Measurements from ENCODE around the gene G6PD.
A peak's percentile ranks its signal among the peaks of the same experiment; 100 is the strongest.

G6PD gene

DNA sequence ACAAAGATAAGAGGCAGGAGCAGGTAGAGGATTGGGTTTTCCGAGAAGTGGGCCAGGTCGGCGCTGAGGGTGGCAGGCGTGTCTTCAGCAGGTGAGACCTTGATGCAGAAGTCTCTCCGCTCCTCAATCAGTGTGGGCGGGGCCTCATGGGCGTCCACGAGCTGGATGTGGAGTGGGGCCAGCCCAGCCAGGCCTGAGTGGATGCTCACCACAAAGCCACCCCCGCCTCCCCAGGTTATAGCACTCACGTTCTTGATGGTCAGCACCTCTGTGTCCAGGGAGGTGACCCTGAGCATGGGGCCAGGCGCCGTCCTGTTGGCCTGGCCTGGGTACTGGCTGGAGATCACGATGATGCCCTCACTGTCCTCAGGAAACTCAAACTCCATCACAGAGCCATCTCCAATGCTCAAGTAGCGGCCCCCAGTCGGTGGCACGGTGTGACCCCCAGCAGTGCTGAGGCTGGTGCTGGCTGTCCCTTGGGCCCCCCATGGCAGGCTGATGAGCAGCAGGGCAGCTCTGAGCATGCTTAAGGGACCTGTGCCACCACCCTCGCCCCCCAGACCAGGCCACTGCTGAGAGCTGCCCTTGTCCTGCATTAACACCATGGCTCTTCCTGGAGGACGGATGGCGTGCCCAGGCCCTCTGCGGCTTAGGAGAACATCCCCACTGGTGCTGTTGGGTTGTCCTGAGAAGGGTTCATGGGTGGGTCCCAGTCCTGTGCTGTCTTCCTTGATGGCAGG lies 58.1 kb downstream of the G6PD start:
- no peak for DNase-seq (ENCODE audit: low read depth in 1 of 2, low spot score in 1 of 2)

DNA sequence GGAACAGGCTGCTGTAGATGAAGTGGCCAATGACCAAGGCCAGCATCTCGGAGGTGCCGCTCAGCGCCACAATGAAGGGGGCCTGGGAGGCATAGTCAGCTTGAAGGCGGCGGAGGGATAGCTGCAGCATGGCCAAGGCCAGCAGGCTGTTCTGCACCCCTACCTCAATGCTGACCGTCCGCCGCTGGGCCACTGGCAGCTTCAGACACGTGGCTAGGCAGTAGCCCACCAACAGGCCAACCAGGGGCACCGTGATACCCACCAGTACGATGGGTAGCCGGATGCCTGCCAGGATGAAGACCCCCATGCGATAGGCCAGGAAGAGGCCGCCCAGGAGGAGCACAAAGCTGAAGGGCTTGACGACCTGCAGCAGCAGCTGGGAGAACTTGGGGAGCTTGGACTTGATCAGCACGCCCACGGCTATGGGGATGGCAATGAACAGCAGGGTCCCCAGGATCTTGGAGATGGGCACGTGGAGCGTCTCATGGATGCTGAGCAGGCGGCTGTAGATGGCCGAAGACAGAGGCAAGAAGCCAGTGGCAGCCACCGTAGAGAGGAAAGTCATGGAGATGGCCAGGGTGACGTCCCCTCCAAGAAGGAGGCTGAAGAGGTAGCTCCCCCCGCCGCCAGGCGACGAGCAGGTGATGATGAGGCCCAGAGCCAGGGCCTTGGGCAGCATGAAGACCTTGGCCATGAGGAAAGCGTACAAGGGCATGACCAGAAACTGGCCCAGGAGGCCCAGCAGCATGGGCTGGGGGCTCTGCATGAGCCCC lies 58.9 kb downstream of the G6PD start:
- no peak for DNase-seq (ENCODE audit: low read depth in 1 of 2, low spot score in 1 of 2)

- DNase-seq (ENCODE audit: low read depth in 1 of 2, low spot score in 1 of 2): peak in 1 of 2 donors; percentile 43
Measured at GRCh38 chrX:154486396-154487207, 60.0 kb downstream of the G6PD start, which contains the start of gene UBL4A. UBL4A (minus strand) TSS chrX:154486615; CDS start chrX:154486584, 31 bp downstream.

DNA sequence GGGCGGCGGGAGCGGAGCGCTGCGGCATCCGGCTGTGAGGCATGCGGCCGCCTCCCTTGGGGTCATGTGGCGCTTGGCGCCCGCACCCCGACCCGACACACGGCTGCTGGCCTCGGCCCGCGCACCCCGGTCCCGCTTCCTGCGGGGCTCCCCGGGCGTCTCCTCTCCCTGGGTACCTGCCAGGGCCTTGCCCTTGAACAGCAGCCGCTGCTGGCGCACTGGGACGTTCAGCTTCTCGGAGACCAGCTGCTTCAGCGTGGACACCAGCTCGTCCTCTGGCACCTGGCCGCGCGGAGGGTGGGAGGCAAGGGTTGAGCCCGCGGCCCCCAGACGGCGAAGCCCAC lies 60.6 kb downstream of the G6PD start:
- DNase-seq (ENCODE audit: low read depth in 1 of 2, low spot score in 1 of 2): no peak

DNA sequence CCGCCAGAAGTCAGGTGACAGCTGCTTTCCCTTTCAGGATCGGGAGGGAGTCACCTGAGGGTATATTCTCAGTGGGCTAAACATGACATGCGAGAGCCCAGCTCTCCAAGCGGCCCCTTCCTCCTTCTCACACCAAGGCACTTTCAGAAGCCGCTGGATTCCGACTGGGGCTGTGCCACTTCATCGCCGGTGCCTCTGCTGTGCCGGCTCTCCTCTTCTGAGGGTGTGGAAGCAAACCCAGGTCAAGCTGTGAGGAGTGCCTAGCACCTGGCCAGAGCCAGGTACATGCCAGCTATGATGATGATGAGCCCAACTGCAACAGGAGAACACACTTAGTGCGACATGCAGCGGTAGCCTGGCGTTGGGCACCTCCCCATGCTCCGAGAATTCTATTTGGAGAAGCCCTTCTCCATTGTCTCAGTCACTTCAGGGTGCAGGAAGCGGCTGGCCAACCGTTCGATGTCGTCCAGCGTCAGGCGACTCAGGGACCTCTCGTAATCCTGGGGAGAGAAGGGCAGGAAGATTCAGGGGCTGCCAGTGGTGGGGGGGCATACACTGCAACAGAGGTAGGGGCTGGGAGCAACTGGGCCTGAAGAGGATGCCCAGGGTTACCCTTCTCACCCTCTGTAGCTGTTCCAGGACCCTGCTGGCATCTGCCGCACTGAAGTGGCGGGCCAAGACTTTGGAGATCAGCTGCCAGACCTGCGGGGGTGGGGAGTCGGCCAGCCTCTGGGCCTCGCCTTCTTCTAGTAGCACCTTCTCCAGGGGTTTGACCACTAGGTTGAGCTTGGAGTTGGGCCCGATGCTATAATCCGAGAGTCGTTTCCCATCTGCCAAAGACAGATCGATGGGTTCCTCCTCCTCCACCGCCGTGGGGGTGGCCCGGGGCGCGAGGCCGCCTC lies 61.2 kb downstream of the G6PD start:
- no peak for DNase-seq (ENCODE audit: low read depth in 1 of 2, low spot score in 1 of 2)

DNA sequence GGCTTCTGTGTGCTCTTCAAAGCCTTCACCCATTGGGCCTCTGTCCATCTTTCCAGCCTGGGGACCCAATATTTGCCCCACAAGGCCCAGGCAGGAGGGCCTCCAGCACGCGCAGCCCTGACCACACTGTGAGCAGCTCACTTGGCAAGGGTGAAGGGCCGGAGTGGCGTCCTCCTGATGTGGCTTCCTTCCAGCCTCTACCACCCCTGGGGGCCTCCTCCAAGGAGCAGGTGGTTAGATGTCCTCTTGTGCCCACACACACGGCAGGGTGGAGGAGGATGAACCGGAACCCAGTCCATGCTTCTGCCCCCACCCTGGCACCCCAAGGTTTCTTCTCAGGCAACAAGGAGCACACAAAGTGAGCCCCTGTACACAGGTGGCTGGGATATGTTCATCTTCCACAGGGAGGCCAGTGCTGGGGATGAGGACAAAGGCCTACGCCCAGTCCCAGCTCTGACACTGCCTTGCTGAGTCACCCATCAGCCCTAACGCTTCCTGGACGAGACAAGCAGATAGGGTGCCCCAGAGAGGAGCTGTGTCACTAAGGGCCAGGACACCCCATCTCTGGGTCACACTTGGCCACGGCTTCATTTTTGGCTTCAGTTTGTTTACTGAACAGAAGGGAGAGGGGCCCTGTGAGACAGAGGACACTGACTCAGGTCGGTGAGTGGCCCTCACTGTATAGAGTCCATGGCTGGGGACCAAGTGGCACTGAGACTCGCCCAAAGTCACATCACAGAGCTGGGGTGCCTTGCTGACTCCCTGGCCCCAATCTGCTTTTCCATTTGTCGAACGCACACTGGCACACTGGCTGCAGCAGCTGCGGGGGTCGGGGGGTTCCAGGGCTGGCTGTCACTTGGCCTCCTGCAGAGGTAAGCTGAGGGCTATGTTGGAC lies 62.1 kb downstream of the G6PD start:
- no peak for DNase-seq (ENCODE audit: low read depth in 1 of 2, low spot score in 1 of 2)

DNA sequence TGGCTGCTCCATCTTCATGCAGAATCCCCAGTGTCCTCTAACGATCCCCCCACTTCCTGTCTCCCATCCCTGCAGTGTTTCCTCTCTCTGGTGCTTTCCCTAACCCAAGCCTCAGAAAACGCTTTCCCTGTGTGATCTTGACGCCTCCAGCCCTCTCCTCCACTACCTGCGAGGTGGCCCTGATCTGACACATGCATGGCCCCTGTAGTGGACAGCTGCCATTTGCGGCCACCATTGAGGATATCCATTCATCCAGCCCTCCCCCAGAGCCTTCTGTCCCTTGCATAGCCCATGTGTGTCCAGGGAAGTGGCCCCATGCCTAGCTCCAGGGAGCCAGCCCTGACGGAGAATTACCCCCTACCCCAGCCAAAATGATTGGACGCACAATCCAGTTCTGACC lies 63.3 kb downstream of the G6PD start:
- DNase-seq (ENCODE audit: low read depth in 1 of 2, low spot score in 1 of 2): no peak

DNA sequence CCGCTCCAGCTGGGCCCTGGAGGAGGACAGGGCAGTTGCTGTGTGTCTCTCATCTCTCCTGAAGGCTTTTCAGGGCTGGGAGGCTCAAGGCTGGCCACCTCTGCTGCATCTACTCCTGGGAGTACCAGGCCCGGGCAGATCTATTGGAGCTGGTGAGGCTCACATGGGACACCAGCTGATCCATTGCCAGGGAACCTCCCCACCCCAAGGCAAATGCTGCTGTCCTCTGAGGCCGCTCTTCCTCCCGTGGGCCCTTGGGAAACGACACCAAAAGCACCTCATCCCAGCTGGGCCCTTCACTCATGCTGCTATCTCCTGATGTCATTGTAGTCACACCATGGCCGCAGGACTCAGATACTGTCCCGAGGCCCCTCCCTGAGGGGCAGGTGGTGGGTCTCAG lies 63.9 kb downstream of the G6PD start:
- DNase-seq (ENCODE audit: low read depth in 1 of 2, low spot score in 1 of 2): no peak

DNA sequence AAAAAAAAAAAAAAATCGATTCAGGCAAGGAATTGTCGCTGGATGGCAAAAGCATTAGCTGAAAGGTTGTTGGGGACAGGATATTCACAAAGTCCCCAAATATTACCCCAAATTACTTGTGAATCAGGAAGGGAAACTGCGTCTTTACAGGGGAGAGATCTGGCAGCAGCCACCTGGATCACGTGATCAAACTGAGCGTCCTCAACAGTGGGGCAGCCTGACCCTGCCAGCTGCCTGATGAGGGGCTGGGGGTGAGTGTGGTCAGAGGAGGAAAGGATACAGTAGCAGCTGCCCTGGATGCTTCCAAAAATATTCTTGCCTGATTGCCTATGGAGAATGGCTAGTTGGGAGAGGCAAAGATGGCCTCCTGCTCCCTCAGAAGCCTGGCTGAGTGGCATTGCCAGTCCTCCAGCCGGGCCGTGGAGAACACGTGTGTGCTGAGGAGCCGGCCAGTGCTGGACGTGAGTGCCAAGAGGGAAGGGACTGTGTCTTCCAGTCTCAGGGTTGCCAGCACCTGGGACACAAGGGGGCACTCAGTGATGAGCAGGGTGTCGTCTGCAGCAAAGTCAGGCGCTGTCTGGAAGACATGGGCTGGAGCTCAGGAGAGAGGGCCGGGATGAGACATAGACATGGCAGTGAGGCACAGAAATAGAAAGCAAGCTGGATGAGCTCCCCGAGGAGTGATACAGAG lies 64.6 kb downstream of the G6PD start:
- DNase-seq (ENCODE audit: low read depth in 1 of 2, low spot score in 1 of 2): no peak

All from activated T-helper 1 cell treated with anti-CD3 and anti-CD28 coated beads, Interleukin-2, amount 50 U/mL, for 16 hours (primary cell).